ENCODE measurements around the gene RASGRP4.

DNA sequence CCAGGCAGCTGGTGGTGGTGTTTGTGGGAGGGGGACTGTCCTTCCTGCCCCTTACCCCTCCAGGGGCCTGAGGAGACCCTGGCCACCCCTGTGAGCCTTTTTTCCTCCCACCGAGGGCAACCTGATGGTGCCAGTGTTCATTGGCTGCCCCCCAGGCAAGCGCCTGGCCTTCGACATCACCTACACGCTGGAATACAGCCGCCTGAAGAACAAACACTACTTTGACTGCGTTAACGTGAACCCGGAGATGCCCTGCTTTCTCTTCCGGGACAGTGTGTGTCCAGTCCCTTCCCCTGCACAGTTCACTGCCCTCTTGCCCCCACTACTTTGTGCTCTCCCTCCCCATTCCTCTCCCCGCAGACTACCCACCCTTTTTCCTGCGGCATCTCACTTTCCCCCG, 59.0 kb downstream of the RASGRP4 start:
- TF ChIP-seq, protein P1, sequence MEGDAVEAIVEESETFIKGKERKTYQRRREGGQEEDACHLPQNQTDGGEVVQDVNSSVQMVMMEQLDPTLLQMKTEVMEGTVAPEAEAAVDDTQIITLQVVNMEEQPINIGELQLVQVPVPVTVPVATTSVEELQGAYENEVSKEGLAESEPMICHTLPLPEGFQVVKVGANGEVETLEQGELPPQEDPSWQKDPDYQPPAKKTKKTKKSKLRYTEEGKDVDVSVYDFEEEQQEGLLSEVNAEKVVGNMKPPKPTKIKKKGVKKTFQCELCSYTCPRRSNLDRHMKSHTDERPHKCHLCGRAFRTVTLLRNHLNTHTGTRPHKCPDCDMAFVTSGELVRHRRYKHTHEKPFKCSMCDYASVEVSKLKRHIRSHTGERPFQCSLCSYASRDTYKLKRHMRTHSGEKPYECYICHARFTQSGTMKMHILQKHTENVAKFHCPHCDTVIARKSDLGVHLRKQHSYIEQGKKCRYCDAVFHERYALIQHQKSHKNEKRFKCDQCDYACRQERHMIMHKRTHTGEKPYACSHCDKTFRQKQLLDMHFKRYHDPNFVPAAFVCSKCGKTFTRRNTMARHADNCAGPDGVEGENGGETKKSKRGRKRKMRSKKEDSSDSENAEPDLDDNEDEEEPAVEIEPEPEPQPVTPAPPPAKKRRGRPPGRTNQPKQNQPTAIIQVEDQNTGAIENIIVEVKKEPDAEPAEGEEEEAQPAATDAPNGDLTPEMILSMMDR (IDR thresholded peaks at IDR 0.05), result no peak
- TF ChIP-seq ZFX (IDR thresholded peaks at IDR 0.05; ENCODE audit: borderline replicate concordance), result no peak

Data from 22Rv1 (cell line).